ENCODE measurements around the gene DPPA2.

The DPPA2 gene

GRCh38 chr3:109328202-109328601 is 11.9 kb upstream of the DPPA2 start:
- H3K9me2 ChIP-seq (replicated peaks; ENCODE audit: low read depth, low read length): no peaks in the 10 kb centered on the region
- H3K9ac ChIP-seq (ENCODE audit: low read depth, low read length, poor library complexity, severe bottlenecking): no peak overlapping the region
- H3K4me2 ChIP-seq (ENCODE audit: low read depth, low read length, poor library complexity, severe bottlenecking): no peak overlapping the region
- no peaks in the 10 kb centered on the region for H3K9me3 ChIP-seq (ENCODE audit: insufficient read depth, low read depth, low read length)
- H3K79me2 ChIP-seq (ENCODE audit: insufficient read depth, low read length): no peaks in the 10 kb centered on the region
- TF ChIP-seq CTCF (conservative IDR thresholded peaks at IDR 0.05; ENCODE audit: low read length) (no peak), EZH2phosphoT487 (IDR thresholded peaks at IDR 0.05; ENCODE audit: borderline replicate concordance) (no peak)
- H2AFZ ChIP-seq (ENCODE audit: low read length): no peak overlapping the region
- H4K20me1 ChIP-seq (ENCODE audit: insufficient read depth, low read length, poor library complexity, severe bottlenecking): no peaks in the 10 kb centered on the region
- no peaks in the 10 kb centered on the region for H3K4me1 ChIP-seq (ENCODE audit: insufficient read depth, low read length, poor library complexity, severe bottlenecking)
- no peaks in the 10 kb centered on the region for H3K36me3 ChIP-seq (ENCODE audit: insufficient read depth, low read length)
- no peaks in the 10 kb centered on the region for H3K27me3 ChIP-seq (ENCODE audit: insufficient read depth, low read length, poor library complexity, severe bottlenecking)
- H3K4me3 ChIP-seq (ENCODE audit: low read length, poor library complexity, severe bottlenecking): no peak overlapping the region
- H3F3A ChIP-seq (ENCODE audit: low read depth): no peaks in the 10 kb centered on the region

GRCh38 chr3:109325657-109326056 is 9.3 kb upstream of the DPPA2 start:
- TF ChIP-seq CTCF (conservative IDR thresholded peaks at IDR 0.05; ENCODE audit: low read length) (no peak), EZH2phosphoT487 (IDR thresholded peaks at IDR 0.05; ENCODE audit: borderline replicate concordance) (no peak)
- no peak overlapping the region for H3K9ac ChIP-seq (ENCODE audit: low read depth, low read length, poor library complexity, severe bottlenecking)
- no peak overlapping the region for H3K4me3 ChIP-seq (ENCODE audit: low read length, poor library complexity, severe bottlenecking)
- no peak overlapping the region for H2AFZ ChIP-seq (ENCODE audit: low read length)
- H3K9me2 ChIP-seq (replicated peaks; ENCODE audit: low read depth, low read length): no peaks in the 10 kb centered on the region
- no peaks in the 10 kb centered on the region for H3F3A ChIP-seq (ENCODE audit: low read depth)
- H3K4me2 ChIP-seq (ENCODE audit: low read depth, low read length, poor library complexity, severe bottlenecking): no peak overlapping the region
- no peaks in the 10 kb centered on the region for H4K20me1 ChIP-seq (ENCODE audit: insufficient read depth, low read length, poor library complexity, severe bottlenecking)
- H3K79me2 ChIP-seq (ENCODE audit: insufficient read depth, low read length): no peaks in the 10 kb centered on the region
- H3K9me3 ChIP-seq (ENCODE audit: insufficient read depth, low read depth, low read length): no peaks in the 10 kb centered on the region
- no peaks in the 10 kb centered on the region for H3K36me3 ChIP-seq (ENCODE audit: insufficient read depth, low read length)
- no peaks in the 10 kb centered on the region for H3K27me3 ChIP-seq (ENCODE audit: insufficient read depth, low read length, poor library complexity, severe bottlenecking)
- H3K4me1 ChIP-seq (ENCODE audit: insufficient read depth, low read length, poor library complexity, severe bottlenecking): no peaks in the 10 kb centered on the region

GRCh38 chr3:109325109-109325508 is 8.8 kb upstream of the DPPA2 start:
- no peak overlapping the region for H3K4me2 ChIP-seq (ENCODE audit: low read depth, low read length, poor library complexity, severe bottlenecking)
- H3K4me3 ChIP-seq (ENCODE audit: low read length, poor library complexity, severe bottlenecking): no peak overlapping the region
- H3K9ac ChIP-seq (ENCODE audit: low read depth, low read length, poor library complexity, severe bottlenecking): no peak overlapping the region
- H3K9me3 ChIP-seq (ENCODE audit: insufficient read depth, low read depth, low read length): no peaks in the 10 kb centered on the region
- H3F3A ChIP-seq (ENCODE audit: low read depth): no peaks in the 10 kb centered on the region
- H3K27me3 ChIP-seq (ENCODE audit: insufficient read depth, low read length, poor library complexity, severe bottlenecking): no peaks in the 10 kb centered on the region
- H3K36me3 ChIP-seq (ENCODE audit: insufficient read depth, low read length): no peaks in the 10 kb centered on the region
- H3K4me1 ChIP-seq (ENCODE audit: insufficient read depth, low read length, poor library complexity, severe bottlenecking): no peaks in the 10 kb centered on the region
- H3K9me2 ChIP-seq (replicated peaks; ENCODE audit: low read depth, low read length): no peaks in the 10 kb centered on the region
- no peak overlapping the region for H2AFZ ChIP-seq (ENCODE audit: low read length)
- no peak for TF ChIP-seq EZH2phosphoT487 (IDR thresholded peaks at IDR 0.05; ENCODE audit: borderline replicate concordance)
- no peak for TF ChIP-seq CTCF (conservative IDR thresholded peaks at IDR 0.05; ENCODE audit: low read length)
- H3K79me2 ChIP-seq (ENCODE audit: insufficient read depth, low read length): no peaks in the 10 kb centered on the region
- H4K20me1 ChIP-seq (ENCODE audit: insufficient read depth, low read length, poor library complexity, severe bottlenecking): no peaks in the 10 kb centered on the region
